B cell (primary cell): ENCODE measurements around the gene KLHL7. TPM values are rescaled to one million over a fixed set of nuclear protein-coding genes. Genes with fewer than 3 reads are reported as not detected.

Source experiments
- ATAC-seq: fragments of 200-7000 bp; cut with Tn5 transposase; one replicate; pipeline ENCODE4 v1.10.0; 2021; ENCODE audit warnings: low read depth, mild to moderate bottlenecking, moderate number of reproducible peaks, moderate library complexity
- CTCF ChIA-PET: fragments of 350-600 bp; sonication (Branson Sonifier 250); formaldehyde crosslinking; loops from one replicate; lab custom pipeline; 2021; ENCODE audit warnings: antibody characterized with exemption, inconsistent platforms; lab: Charles Lee
- POLR2A ChIA-PET: fragments of 350-600 bp; sonication (Branson Sonifier 250); formaldehyde crosslinking; loops from one replicate; lab custom pipeline; 2021; ENCODE audit warnings: antibody characterized with exemption; lab: Charles Lee
- DNase-seq: peaks from one replicate; pipeline ENCODE4 v3.0.0; 2013
- H2AFZ ChIP-seq: 2 replicates; pipeline ENCODE4 v1.6.1; 2012; ENCODE audit warnings: mild to moderate bottlenecking, low read depth, low read length; ENCODE audit not compliant: insufficient read depth, poor library complexity, severe bottlenecking
- H3K27ac ChIP-seq, 2 donors: 1 replicate in 1 of 2; 2 replicates in 1 of 2; pipeline ENCODE4 v1.5.1; 2012 to 2013; ENCODE audit warnings: low read length in 2 of 2, mild to moderate bottlenecking in 2 of 2, moderate library complexity in 1 of 2
- H3K27me3 ChIP-seq, 4 experiments: fragments of 200-600 bp in 1 of 4; sonication (generic) in 1 of 4; replicated peaks in 1 of 4; 1 replicate in 2 of 4; 2 replicates in 2 of 4; pipeline versions ENCODE4 v1.6.1 to v1.7.0; 2013 to 2016; ENCODE audit warnings: low read length in 3 of 4, mild to moderate bottlenecking in 2 of 4, mixed read lengths in 1 of 4, moderate library complexity in 1 of 4; ENCODE audit not compliant: insufficient read depth in 4 of 4, control insufficient read depth in 3 of 4; ENCODE audit errors: control extremely low read depth in 1 of 4
- H3K36me3 ChIP-seq, 2 experiments: replicated peaks in 1 of 2; 1 replicate in 1 of 2; 2 replicates in 1 of 2; pipeline versions ENCODE4 v1.6.1 to v1.7.1; 2013; ENCODE audit warnings: low read length in 1 of 2; ENCODE audit not compliant: insufficient read depth in 2 of 2, control insufficient read depth in 1 of 2; ENCODE audit errors: control extremely low read depth in 1 of 2, extremely low read depth in 1 of 2
- H3K4me1 ChIP-seq, 2 donors: fragments of 200-600 bp in 1 of 2; sonication (generic) in 1 of 2; 1 replicate in 1 of 2; 2 replicates in 1 of 2; pipeline versions ENCODE4 v1.5.1 to v1.6.1; 2013 to 2017; ENCODE audit warnings: low read length in 2 of 2; ENCODE audit not compliant: control insufficient read depth in 2 of 2, insufficient read depth in 2 of 2
- H3K4me2 ChIP-seq: replicated peaks from 2 replicates; pipeline ENCODE3; 2012; ENCODE audit warnings: mild to moderate bottlenecking, low read depth, low read length; ENCODE audit not compliant: poor library complexity, severe bottlenecking
- H3K4me3 ChIP-seq, 5 experiments: fragments of 200-600 bp in 1 of 5; sonication (generic) in 1 of 5; 1 replicate in 3 of 5; 2 replicates in 2 of 5; pipeline versions ENCODE4 v1.5.1 to v1.7.0; 2011 to 2016; ENCODE audit warnings: low read length in 4 of 5, mild to moderate bottlenecking in 4 of 5, low read depth in 2 of 5, control low read depth in 1 of 5, moderate library complexity in 1 of 5; ENCODE audit not compliant: insufficient read depth in 1 of 5; ENCODE audit errors: control extremely low read depth in 1 of 5, extremely low read depth in 1 of 5
- H3K79me2 ChIP-seq: fragments of 200-600 bp; sonication (generic); one replicate; pipeline ENCODE4 v1.6.0; 2016; ENCODE audit warnings: low read length; ENCODE audit not compliant: control insufficient read depth, insufficient read depth
- H3K9ac ChIP-seq: fragments of 200-600 bp; sonication (generic); 2 replicates; pipeline ENCODE4 v1.6.1; 2017; ENCODE audit warnings: mild to moderate bottlenecking, low read length, moderate library complexity
- H3K9me3 ChIP-seq, 3 donors: one replicate each; pipeline versions ENCODE4 v1.6.1 to v1.7.1; 2013; ENCODE audit warnings: low read length in 2 of 3; ENCODE audit not compliant: control insufficient read depth in 2 of 3, insufficient read depth in 1 of 3; ENCODE audit errors: control extremely low read depth in 1 of 3
- H4K20me1 ChIP-seq: 2 replicates; pipeline ENCODE4 v1.6.0; 2012; ENCODE audit warnings: mild to moderate bottlenecking, low read length; ENCODE audit not compliant: insufficient read depth, control insufficient read depth, poor library complexity, severe bottlenecking
- H3K27ac Mint-ChIP-seq: one replicate; pipeline ENCODE4 v1.8.0; 2021; ENCODE audit warnings: mixed read lengths
- H3K27me3 Mint-ChIP-seq: one replicate; pipeline ENCODE4 v1.8.0; 2021; ENCODE audit warnings: mixed read lengths
- H3K4me1 Mint-ChIP-seq: one replicate; pipeline ENCODE4 v1.8.0; 2021; ENCODE audit warnings: mixed read lengths
- H3K4me3 Mint-ChIP-seq: one replicate; pipeline ENCODE4 v1.8.0; 2021; ENCODE audit warnings: mixed read lengths
- H3K9me3 Mint-ChIP-seq: one replicate; pipeline ENCODE4 v1.8.0; 2022; ENCODE audit warnings: mixed read lengths; ENCODE audit not compliant: insufficient read depth
- EZH2 ChIP-seq: IDR thresholded peaks from 2 replicates; pipeline ENCODE4 v1.6.1; 2012; ENCODE audit warnings: borderline replicate concordance, low read depth, mild to moderate bottlenecking, moderate library complexity, low read length; ENCODE audit not compliant: insufficient read depth, poor library complexity, severe bottlenecking
- WGBS: methylation state at CpG from one replicate; pipeline ENCODE4 v1.1.5; 2013; ENCODE audit warnings: missing lambda C conversion rate; ENCODE audit not compliant: insufficient coverage; 5-methylcytosine and 5-hydroxymethylcytosine counted together
- intact Hi-C: fragments of 100-400 bp; cut with micrococcal nuclease; formaldehyde crosslinking; loops from one replicate; pipeline ENCODE4 v1.10.0; 2022
- polyA plus RNA-seq: library from polyadenylated mRNA; depleted of rRNA; stranded (reverse); fragments of >200 nt; gene quantifications from 2 replicates; pipeline ENCODE4 v1.2.3, GENCODE V29; 2012
- total RNA-seq, 2 donors: library from RNA; stranded (reverse); fragments of 120-200 nt in 1 of 2; gene quantifications; 1 replicate in 1 of 2; 2 replicates in 1 of 2; pipeline versions ENCODE4 v1.2.3 to v1.2.4, GENCODE V29; 2013 to 2022
- TF ChIP-seq, protein P1 (sequence below): fragments of 200-600 bp; IDR thresholded peaks from one replicate; pipeline ENCODE4 v1.8.0; 2022; ENCODE audit warnings: antibody characterized with exemption, mild to moderate bottlenecking

The KLHL7 gene
- total and polyA plus RNA-seq, 2 donors (not counting 1 experiment from before 2014, with no cell fraction given) = 9.2 to 22.8 TPM

DNA sequence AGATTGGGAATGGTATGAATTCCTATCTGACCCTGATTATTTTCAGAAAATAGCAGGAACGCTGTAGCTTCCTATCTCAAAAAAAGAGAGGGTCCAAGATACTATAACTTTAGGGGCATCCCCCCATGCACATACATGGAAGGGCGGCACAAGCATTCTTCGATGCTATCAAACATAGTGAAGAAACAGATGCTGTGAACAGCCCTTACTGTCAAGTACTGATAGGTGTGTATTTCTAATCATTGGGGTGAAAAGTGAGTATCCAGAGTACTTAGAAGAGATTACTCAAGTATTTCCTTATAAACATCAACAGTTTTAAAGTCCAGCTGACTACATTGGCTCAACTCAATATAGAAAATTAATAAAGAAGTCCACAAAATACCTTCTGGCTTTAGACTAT, 59.3 kb downstream of the KLHL7 start:
- Histone ChIP-seq H3K4me1 (no peaks in the 10 kb centered on the region), H3K79me2 (no peaks in the 10 kb centered on the region), H3K9ac (no peak overlapping the region), H3K27ac (no peak overlapping the region), H3K9me3 (no peaks in the 10 kb centered on the region), H3K27me3 (no peaks in the 10 kb centered on the region), H4K20me1 (no peaks in the 10 kb centered on the region), H3K36me3 (peaks cover 0 to 2% of the 10 kb centered on the region in 2 experiments), H2AFZ (no peak overlapping the region), H3K4me3 (no peak overlapping the region), H3K4me2 (no peak overlapping the region)
- intact Hi-C loops = no loop called here
- ChIA-PET CTCF (interaction anchor here (1.1 to 1.4 kb wide), 2 partner anchors 59 to 79 kb away, joined by 3 to 5 read pairs; partner anchors contain the start of gene KLHL7), POLR2A (no interaction called here)
- no peaks in the 10 kb centered on the region for H3K27me3 Mint-ChIP-seq
- ATAC-seq = no peak
- no peaks in the 10 kb centered on the region for H3K4me1 Mint-ChIP-seq
- WGBS = 100% methylated on average over 1 of the region's 3 CpGs
- H3K27ac Mint-ChIP-seq = no peak overlapping the region
- no peak overlapping the region for H3K4me3 Mint-ChIP-seq
- H3K9me3 Mint-ChIP-seq = no peaks in the 10 kb centered on the region
- DNase-seq = no peak
- TF ChIP-seq, protein P1, sequence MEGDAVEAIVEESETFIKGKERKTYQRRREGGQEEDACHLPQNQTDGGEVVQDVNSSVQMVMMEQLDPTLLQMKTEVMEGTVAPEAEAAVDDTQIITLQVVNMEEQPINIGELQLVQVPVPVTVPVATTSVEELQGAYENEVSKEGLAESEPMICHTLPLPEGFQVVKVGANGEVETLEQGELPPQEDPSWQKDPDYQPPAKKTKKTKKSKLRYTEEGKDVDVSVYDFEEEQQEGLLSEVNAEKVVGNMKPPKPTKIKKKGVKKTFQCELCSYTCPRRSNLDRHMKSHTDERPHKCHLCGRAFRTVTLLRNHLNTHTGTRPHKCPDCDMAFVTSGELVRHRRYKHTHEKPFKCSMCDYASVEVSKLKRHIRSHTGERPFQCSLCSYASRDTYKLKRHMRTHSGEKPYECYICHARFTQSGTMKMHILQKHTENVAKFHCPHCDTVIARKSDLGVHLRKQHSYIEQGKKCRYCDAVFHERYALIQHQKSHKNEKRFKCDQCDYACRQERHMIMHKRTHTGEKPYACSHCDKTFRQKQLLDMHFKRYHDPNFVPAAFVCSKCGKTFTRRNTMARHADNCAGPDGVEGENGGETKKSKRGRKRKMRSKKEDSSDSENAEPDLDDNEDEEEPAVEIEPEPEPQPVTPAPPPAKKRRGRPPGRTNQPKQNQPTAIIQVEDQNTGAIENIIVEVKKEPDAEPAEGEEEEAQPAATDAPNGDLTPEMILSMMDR = no peak
- no peak for TF ChIP-seq EZH2

DNA sequence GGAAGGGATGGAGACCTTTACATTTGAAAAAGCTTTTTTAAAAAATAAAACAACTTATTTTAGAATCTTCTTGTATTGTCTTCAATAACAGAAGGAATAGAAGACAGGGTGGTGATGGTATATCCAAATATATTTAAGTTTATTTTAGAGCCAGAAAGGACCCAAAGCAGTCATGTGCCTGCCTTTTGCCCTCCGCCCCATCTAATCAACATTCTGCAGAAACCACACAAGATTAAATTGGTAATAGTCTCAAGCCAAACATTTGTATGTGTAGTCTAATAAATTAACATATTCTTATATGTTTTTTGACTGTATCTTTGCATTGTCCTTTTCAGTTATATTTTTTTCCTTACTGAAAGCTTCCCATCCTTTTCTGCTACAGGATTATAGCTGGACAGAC, 59.7 kb downstream of the KLHL7 start:
- H3K79me2 ChIP-seq = no peaks in the 10 kb centered on the region
- DNase-seq (no peak), ATAC-seq (no peak)
- H3K36me3 ChIP-seq = peaks cover 0 to 2% of the 10 kb centered on the region in 2 experiments
- H3K4me1 ChIP-seq = no peaks in the 10 kb centered on the region
- no CpG with 5 or more reads among the region's 1 CpG for WGBS
- no peak overlapping the region for H2AFZ ChIP-seq
- no peaks in the 10 kb centered on the region for H3K27me3 ChIP-seq
- H3K9ac ChIP-seq = no peak overlapping the region
- no peak overlapping the region for H3K27ac ChIP-seq
- H3K27ac Mint-ChIP-seq = no peak overlapping the region
- intact Hi-C loops = no loop called here
- TF ChIP-seq EZH2 = no peak
- no peaks in the 10 kb centered on the region for H3K9me3 ChIP-seq
- H3K4me3 Mint-ChIP-seq = no peak overlapping the region
- H3K4me1 Mint-ChIP-seq = no peaks in the 10 kb centered on the region
- H3K9me3 Mint-ChIP-seq = no peaks in the 10 kb centered on the region
- no peaks in the 10 kb centered on the region for H4K20me1 ChIP-seq
- H3K4me2 ChIP-seq = no peak overlapping the region
- ChIA-PET POLR2A (no interaction called here), CTCF (interaction anchor here (1.1 to 1.4 kb wide), 2 partner anchors 59 to 79 kb away, joined by 3 to 5 read pairs; partner anchors contain the start of gene KLHL7)
- H3K4me3 ChIP-seq = no peak overlapping the region
- H3K27me3 Mint-ChIP-seq = no peaks in the 10 kb centered on the region
